ENCODE data around the gene RRP1B.
"Not testable (repeated sequence)": the region's sequence is repeated elsewhere in the genome, so short reads cannot be mapped to it uniquely, and the experiment has no call there.

DNA sequence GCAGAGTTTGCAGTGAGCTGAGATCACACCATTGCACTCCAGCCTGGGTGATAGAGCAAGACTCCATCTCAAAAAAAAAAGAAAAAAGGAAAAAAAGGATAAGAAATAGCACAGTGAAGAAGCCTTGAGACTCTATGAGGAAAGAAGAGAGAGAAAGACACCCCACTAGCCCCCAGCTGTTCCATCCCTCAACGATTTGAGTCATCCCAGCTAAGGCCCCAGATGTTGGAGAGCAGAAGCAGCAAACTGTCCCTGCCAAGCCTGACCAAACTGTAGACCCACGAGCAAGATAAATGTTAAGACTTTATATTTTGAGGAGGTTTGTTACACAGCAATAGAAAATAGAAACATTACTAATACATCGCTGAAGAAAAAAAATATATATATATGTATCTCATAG, 42.5 kb upstream of the RRP1B start:
- TF ChIP-seq, protein P1, sequence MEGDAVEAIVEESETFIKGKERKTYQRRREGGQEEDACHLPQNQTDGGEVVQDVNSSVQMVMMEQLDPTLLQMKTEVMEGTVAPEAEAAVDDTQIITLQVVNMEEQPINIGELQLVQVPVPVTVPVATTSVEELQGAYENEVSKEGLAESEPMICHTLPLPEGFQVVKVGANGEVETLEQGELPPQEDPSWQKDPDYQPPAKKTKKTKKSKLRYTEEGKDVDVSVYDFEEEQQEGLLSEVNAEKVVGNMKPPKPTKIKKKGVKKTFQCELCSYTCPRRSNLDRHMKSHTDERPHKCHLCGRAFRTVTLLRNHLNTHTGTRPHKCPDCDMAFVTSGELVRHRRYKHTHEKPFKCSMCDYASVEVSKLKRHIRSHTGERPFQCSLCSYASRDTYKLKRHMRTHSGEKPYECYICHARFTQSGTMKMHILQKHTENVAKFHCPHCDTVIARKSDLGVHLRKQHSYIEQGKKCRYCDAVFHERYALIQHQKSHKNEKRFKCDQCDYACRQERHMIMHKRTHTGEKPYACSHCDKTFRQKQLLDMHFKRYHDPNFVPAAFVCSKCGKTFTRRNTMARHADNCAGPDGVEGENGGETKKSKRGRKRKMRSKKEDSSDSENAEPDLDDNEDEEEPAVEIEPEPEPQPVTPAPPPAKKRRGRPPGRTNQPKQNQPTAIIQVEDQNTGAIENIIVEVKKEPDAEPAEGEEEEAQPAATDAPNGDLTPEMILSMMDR (IDR thresholded peaks at IDR 0.05; ENCODE audit: low read length): not testable (repeated sequence)
- not testable (repeated sequence) for TF ChIP-seq EZH2 (optimal IDR thresholded peaks at IDR 0.05; ENCODE audit: low read depth, low read length); EZH2phosphoT487 (IDR thresholded peaks at IDR 0.05; ENCODE audit: low read length)
